ENCODE results near the gene SRCAP.

DNA sequence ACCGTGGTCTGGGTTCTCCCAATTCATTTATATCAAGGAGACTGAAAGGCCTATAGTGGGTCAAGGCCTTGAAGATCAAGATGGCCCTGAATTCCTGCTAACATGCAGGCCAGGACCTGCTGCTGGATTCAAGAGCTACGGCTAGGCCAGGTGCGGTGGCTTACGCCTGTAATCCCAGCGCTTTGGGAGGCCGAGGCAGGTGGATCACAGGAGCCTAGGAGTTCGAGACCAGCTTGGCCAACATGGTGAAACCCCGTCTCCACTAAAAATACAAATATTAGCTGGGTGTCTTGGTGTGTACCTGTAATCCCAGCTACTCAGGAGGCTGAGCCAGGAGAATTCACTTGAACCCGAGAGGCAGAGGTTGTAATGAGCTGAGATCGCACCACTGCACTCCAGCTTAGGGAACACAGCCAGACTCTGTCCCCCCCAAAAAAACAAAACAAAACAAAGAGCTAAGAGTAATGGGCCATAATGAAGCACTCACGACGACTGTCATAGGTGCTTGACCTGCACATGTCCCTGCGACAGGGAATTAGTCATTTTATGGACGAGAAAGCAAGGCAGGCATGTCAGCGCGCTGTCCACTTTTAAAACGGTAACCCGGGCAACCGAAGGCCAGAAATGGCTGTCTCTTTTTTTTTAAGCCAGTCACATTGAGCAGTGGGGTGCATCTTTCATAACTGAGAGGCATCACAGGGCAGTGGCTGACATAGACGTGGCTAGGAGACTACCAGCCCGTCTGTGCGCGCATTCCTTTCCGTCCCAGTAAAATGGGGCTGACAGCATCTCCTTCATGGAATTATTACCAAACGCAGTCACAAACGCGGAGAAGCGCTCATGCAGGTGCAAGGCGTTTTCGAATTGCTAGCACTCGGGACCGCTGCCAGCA lies 41.8 kb upstream of the SRCAP start:
- TF ChIP-seq EP300 (IDR thresholded peaks at IDR 0.05; ENCODE audit: low read depth) (no peak), POLR2A (IDR thresholded peaks at IDR 0.05) (no peak), POLR2AphosphoS5 (IDR thresholded peaks at IDR 0.05) (peak in 1 of 3 donors; percentile 41)
- TF ChIP-seq, protein P1, sequence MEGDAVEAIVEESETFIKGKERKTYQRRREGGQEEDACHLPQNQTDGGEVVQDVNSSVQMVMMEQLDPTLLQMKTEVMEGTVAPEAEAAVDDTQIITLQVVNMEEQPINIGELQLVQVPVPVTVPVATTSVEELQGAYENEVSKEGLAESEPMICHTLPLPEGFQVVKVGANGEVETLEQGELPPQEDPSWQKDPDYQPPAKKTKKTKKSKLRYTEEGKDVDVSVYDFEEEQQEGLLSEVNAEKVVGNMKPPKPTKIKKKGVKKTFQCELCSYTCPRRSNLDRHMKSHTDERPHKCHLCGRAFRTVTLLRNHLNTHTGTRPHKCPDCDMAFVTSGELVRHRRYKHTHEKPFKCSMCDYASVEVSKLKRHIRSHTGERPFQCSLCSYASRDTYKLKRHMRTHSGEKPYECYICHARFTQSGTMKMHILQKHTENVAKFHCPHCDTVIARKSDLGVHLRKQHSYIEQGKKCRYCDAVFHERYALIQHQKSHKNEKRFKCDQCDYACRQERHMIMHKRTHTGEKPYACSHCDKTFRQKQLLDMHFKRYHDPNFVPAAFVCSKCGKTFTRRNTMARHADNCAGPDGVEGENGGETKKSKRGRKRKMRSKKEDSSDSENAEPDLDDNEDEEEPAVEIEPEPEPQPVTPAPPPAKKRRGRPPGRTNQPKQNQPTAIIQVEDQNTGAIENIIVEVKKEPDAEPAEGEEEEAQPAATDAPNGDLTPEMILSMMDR (IDR thresholded peaks at IDR 0.05): no peak

All from transverse colon (tissue), 4 donors.